AG09319 (cell line): ENCODE data around the gene MRPL20.

Experiments
- DNase-seq: peaks from one replicate; pipeline ENCODE4 v3.0.0-alpha.2; 2010; ENCODE audit warnings: low read depth; ENCODE audit errors: extremely low read depth
- CTCF ChIP-seq: IDR thresholded peaks from 2 replicates; pipeline ENCODE4 v1.5.1; 2011; ENCODE audit warnings: low read depth, mild to moderate bottlenecking, inconsistent platforms, low read length, moderate library complexity

The MRPL20 gene

DNA sequence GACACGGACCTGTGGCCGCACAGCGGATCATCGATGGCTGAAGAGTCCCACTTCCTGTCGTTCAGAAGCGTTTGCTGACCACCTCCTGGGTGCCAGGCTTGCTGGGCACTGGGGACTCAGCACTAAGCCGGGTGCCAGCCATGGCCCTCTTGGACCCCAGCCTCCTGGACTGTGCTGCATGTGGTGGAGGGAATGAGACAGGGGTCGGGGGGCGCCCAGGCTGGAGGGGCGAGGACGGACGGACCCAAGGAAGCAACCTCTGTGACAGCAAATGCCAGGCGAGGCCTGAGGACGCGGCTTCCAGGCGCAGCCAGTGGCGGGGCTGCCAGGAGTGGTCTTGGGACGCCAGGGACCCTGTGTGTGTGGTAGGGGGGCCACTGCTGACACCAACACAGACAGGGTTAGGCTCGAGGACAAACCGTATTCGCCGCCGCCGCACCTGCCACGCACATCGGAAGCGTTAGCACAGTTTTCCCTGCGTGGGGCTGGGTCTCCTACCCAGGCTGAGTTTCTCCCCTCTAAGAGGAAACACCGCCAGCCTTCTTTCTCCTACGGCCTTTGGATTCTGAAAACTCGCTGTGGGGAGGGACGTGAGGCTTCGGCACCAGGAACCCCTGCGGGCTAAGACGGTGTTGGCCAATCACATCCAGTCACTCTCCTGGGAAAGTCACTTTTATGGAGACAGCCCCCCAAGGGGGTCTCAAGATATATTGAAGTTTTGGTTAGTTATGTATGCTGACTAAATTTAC, 45.7 kb downstream of the MRPL20 start:
- no peak for TF ChIP-seq CTCF
- no peak for DNase-seq

GRCh38 chr1:1360506-1361169, 46.5 kb downstream of the MRPL20 start:
- TF ChIP-seq CTCF: no peak
- DNase-seq: peak; percentile 89

DNA sequence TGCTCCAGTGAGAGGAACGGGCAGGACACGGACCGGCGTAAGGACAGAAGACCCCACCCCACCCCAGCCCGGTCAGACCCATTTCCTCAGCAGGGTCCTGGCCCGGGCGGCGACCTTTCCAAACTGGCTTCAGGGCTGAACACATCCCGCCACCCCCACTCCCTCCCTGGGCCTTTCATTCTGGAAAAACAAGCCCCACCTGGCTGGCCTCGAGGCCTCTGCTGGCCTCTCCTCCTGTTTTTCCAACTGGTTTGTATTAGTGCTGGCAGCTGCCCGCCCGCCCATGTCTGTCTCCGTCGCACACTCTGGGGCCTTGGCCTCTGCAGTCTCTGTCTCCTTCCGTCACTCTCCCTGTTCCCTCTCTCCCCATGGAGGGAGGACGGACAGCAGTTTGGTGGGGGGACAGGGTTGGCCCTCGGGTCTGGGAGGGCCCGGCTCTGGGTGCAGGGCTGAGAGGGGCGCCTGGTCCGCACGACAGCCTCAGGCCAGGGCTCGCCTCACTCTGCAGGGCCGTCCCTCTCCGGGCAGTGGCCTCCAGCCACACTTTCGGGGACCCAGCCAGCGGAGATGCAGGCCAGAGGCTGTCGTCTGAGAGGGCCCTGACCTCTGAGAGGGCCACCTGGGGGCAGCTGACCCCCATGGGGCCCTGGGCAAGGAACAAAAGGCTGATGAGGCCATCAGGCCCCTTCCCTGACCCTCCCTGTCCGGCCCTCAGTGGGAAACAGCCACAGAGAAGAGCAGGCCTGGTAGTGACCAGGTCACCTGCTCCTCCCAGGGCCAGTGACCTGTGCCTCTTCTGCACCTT, 47.2 kb downstream of the MRPL20 start:
- no peak for TF ChIP-seq CTCF
- DNase-seq: peak; percentile 80

DNA sequence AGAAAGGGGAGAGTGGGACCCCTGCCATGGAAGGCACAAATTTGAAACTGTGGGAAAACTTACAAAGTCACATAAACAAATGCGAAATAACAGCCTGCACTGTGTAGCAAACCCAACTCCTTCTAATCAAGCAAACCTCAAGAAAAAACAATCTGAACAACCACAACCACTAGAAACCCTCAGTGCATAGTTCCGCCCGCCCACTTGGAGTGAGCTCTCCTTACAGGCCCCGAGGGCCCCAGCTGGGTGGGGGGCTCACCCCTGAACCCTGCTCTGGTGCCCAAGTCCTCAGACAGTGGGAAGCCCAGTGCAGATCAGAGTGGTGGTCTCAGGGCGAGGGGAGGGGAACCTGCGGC, 47.8 kb downstream of the MRPL20 start:
- peak; percentile 74 for DNase-seq
- TF ChIP-seq CTCF: no peak

DNA sequence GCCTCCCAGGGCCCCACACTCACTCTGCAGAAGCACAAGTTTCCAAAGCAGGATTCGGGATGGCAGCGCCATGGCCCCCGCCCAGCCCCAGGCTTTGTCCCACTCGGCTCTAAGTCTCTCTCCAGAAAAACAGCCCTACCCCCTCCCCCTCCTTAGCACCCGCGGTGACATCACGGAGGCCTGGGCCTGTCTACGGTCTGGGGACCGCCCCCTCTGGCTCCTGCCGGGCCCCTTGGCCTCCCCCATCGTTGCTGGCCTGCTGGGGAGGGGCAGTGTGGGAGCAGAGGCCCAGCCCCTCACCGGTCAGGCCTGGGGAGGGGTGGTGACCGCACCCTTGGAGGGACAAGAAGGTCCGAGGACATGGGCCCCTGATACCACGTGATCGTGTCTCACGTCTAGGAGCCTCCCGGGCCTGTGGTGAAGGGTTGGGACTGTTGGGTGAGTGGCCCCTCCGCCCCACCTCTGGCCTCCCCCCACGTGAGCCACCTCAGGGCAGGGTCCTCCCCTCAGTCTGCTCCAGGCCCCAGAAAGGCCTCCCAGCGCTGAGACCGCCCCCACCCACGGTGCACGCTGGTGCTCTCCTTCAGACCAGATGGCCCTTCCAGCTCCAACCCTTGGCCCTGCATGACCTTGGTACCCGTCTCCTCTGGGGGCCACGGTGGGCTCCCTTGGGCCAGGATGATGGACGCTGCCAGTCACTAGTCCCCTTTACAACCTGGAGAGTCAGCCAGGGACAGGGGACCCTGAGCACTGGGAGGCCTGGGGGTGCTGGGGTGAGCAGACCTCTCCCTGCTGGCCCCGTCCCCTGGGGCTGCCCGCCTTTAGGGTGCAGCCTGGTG, 48.4 kb downstream of the MRPL20 start, which contains the start of gene MXRA8:
MXRA8 (minus strand) TSS at position 123 of the 839 bp plus-strand sequence; CDS start at position 72, 51 bp downstream.
- no peak for TF ChIP-seq CTCF
- DNase-seq: peak; percentile 84

DNA sequence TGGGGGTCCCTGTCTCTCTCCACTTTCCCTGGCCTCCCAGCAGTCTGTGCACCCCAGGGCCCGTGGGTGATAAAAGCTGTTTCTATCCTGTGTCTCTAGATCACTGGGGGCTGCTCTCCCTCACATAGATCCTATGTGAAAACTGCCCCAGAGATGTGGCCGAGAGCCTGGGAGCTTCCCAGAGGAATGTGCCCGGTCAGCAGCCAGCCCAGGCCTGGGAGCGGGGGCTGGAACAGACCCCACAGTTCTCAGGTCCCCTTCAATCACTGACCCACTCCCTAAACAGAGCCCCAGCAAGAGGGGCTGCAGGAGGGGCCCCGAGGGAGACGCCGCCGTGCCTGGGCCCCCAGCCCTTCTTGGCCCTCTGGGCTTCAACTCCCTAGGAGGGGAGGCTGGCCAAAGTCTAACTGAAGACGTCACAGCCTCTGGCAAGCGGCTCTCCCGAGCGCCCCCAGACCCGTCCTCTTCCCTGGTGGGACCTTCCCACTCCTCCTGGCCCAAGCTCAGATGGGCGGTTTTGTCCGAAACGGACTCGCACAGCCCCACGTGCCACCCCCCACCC, 49.1 kb downstream of the MRPL20 start:
- DNase-seq: no peak
- TF ChIP-seq CTCF: no peak
